Astrocyte (in vitro differentiated cells and primary cell): ENCODE data around the gene FAM170B.

Experiments used
- EZH2 ChIP-seq: IDR thresholded peaks from 2 replicates; pipeline ENCODE4 v1.6.1; 2012; ENCODE audit warnings: mild to moderate bottlenecking, low read length, inconsistent platforms; ENCODE audit not compliant: insufficient read depth
- TF ChIP-seq, protein P1 (sequence below): IDR thresholded peaks from 2 replicates; pipeline ENCODE4 v1.5.1; 2011; ENCODE audit warnings: low read depth, mild to moderate bottlenecking, inconsistent platforms, low read length, moderate library complexity; ENCODE audit not compliant: insufficient read depth

- TF ChIP-seq EZH2: no peak
- TF ChIP-seq, protein P1, sequence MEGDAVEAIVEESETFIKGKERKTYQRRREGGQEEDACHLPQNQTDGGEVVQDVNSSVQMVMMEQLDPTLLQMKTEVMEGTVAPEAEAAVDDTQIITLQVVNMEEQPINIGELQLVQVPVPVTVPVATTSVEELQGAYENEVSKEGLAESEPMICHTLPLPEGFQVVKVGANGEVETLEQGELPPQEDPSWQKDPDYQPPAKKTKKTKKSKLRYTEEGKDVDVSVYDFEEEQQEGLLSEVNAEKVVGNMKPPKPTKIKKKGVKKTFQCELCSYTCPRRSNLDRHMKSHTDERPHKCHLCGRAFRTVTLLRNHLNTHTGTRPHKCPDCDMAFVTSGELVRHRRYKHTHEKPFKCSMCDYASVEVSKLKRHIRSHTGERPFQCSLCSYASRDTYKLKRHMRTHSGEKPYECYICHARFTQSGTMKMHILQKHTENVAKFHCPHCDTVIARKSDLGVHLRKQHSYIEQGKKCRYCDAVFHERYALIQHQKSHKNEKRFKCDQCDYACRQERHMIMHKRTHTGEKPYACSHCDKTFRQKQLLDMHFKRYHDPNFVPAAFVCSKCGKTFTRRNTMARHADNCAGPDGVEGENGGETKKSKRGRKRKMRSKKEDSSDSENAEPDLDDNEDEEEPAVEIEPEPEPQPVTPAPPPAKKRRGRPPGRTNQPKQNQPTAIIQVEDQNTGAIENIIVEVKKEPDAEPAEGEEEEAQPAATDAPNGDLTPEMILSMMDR: no peak
Measured at GRCh38 chr10:49172777-49173132, 38.9 kb upstream of the FAM170B start.
